PFSK-1 (cell line): ENCODE data around the gene TTC12.

ENCODE experiments used
- FOXP2 ChIP-seq: optimal IDR thresholded peaks from 2 replicates; pipeline ENCODE3; 2011; ENCODE audit warnings: borderline replicate concordance, control low read depth, inconsistent platforms; ENCODE audit not compliant: insufficient read depth; ENCODE audit errors: extremely low read length, extremely low read depth
- POLR2AphosphoS5 ChIP-seq: IDR thresholded peaks from 2 replicates; pipeline ENCODE4 v1.6.1; 2012; ENCODE audit warnings: low read depth, mild to moderate bottlenecking, control low read depth, low read length, moderate library complexity
- REST ChIP-seq, 2 experiments: IDR thresholded peaks; 2 replicates each; pipeline versions ENCODE4 v1.6.1 to v1.8.0; 2011 to 2012; ENCODE audit warnings: low read depth in 2 of 2, low read length in 2 of 2, control low read depth in 1 of 2, inconsistent platforms in 1 of 2, mild to moderate bottlenecking in 1 of 2, moderate library complexity in 1 of 2; ENCODE audit not compliant: insufficient read depth in 1 of 2
- SIN3A ChIP-seq: IDR thresholded peaks from 2 replicates; pipeline ENCODE4 v1.6.1; 2012; ENCODE audit warnings: mild to moderate bottlenecking, low read length, moderate library complexity, borderline replicate concordance; ENCODE audit not compliant: insufficient read depth
- TAF1 ChIP-seq: IDR thresholded peaks from 2 replicates; pipeline ENCODE4 v1.6.1; 2012; ENCODE audit warnings: low read length, control low read depth, borderline replicate concordance; ENCODE audit not compliant: insufficient read depth

The TTC12 gene

DNA sequence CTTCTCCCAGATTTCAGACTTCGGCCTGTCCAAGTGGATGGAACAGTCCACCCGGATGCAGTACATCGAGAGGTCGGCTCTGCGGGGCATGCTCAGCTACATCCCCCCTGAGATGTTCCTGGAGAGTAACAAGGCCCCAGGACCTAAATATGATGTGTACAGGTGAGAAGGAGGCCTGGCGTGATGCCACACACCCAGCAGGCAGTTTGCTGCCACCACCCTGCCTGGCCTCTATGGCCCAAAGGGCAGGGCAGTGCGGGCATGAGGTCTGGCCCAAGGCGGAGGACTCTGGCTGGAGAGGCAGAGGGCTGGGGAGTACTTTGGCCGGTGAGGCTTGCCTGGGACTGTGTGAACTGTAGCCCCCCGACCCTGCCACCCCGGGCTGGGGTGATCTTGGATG lies 80.5 kb downstream of the TTC12 start:
- TF ChIP-seq POLR2AphosphoS5 = no peak
- no peak for TF ChIP-seq REST (IDR thresholded peaks at IDR 0.05; ENCODE audit: insufficient read depth in 1 of 2, low read depth in 2 of 2, low read length in 2 of 2)
- TF ChIP-seq SIN3A = no peak
- no peak for TF ChIP-seq TAF1
- TF ChIP-seq FOXP2 = no peak

DNA sequence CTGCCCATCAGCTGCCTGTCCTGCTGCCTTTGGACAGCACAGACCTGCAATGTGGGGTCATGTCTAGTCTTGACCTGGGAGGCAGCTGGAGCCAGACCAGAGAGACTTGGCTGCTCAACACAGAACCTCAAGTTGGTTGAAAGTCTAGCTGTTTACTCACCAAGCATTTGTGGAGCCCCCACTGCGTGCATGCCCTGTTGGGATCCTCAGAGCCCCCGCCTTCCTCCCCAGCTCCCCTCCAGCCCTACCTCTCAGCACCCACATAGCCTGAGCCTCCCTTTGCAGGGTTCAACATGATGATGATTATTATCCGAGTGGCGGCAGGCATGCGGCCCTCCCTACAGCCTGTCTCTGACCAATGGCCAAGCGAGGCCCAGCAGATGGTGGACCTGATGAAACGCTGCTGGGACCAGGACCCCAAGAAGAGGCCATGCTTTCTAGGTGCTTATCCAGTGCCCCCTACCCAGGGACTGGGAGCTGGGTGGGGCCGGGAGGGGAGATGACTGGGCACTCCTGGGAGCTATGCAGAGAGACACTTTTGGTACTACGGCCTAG lies 81.5 kb downstream of the TTC12 start:
- TF ChIP-seq REST (IDR thresholded peaks at IDR 0.05; ENCODE audit: insufficient read depth in 1 of 2, low read depth in 2 of 2, low read length in 2 of 2) = no peak
- TF ChIP-seq FOXP2 = no peak
- TF ChIP-seq POLR2AphosphoS5 = no peak
- no peak for TF ChIP-seq SIN3A
- TF ChIP-seq TAF1 = no peak

GRCh38 chr11:113396690-113397089 lies 82.3 kb downstream of the TTC12 start:
- TF ChIP-seq FOXP2 (no peak), POLR2AphosphoS5 (no peak), REST (IDR thresholded peaks at IDR 0.05; ENCODE audit: insufficient read depth in 1 of 2, low read depth in 2 of 2, low read length in 2 of 2) (no peak), TAF1 (no peak), SIN3A (no peak)

GRCh38 chr11:113397212-113397611 lies 82.8 kb downstream of the TTC12 start:
- TF ChIP-seq REST (IDR thresholded peaks at IDR 0.05; ENCODE audit: insufficient read depth in 1 of 2, low read depth in 2 of 2, low read length in 2 of 2) (no peak), FOXP2 (no peak), TAF1 (no peak), SIN3A (no peak), POLR2AphosphoS5 (no peak)

DNA sequence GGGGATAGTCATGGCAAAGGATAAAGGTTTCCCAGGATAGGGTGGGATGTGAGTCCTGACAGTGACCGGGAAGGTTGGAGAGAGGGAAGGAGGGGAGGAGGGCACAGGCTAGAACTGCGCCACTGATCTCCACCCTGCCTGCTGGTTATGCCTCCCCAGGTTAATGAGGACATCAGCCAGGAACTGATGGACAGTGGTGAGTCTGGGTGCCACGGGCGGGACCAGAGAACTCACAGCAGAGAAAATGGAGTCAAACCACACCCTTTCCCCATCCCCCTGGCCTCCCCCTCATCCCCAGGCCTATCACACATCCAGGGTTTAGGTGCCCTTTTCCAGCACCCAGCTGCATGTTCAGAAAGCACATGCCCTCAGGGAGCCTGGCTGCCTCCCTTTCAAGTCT lies 83.4 kb downstream of the TTC12 start:
- no peak for TF ChIP-seq REST (IDR thresholded peaks at IDR 0.05; ENCODE audit: insufficient read depth in 1 of 2, low read depth in 2 of 2, low read length in 2 of 2)
- no peak for TF ChIP-seq SIN3A
- no peak for TF ChIP-seq TAF1
- no peak for TF ChIP-seq FOXP2
- no peak for TF ChIP-seq POLR2AphosphoS5
